H9 (cell line): ENCODE measurements around the gene ZSWIM3. TPM values are rescaled to one million over a fixed set of nuclear protein-coding genes. Genes with fewer than 3 reads are reported as not detected.
A peak's percentile ranks its signal among the peaks of the same experiment; 100 is the strongest.

Experiments used
- DNase-seq: peaks from one replicate; pipeline ENCODE4 v3.0.0-alpha.2; 2017
- H2AFZ ChIP-seq: one replicate; pipeline ENCODE4 v1.6.1; 2013; ENCODE audit warnings: mild to moderate bottlenecking, low read length, control low read depth, moderate library complexity
- H2AK5ac ChIP-seq: 2 replicates; pipeline ENCODE4 v1.6.1; 2013; ENCODE audit warnings: low read length, control low read depth, mixed read lengths; ENCODE audit not compliant: insufficient read length
- H2BK120ac ChIP-seq: one replicate; pipeline ENCODE4 v1.6.1; 2013; ENCODE audit warnings: low read depth, mild to moderate bottlenecking, low read length, control low read depth, inconsistent platforms; ENCODE audit not compliant: poor library complexity, severe bottlenecking
- H2BK12ac ChIP-seq: 2 replicates; pipeline ENCODE4 v1.6.1; 2013; ENCODE audit warnings: low read length, control low read depth, mixed read lengths, low read depth; ENCODE audit not compliant: insufficient read length
- H2BK15ac ChIP-seq: 2 replicates; pipeline ENCODE4 v1.6.1; 2013; ENCODE audit warnings: low read depth, low read length, control low read depth
- H2BK20ac ChIP-seq: one replicate; pipeline ENCODE4 v1.6.1; 2013; ENCODE audit warnings: low read depth, mild to moderate bottlenecking, low read length, control low read depth, inconsistent platforms; ENCODE audit not compliant: poor library complexity, severe bottlenecking
- H2BK5ac ChIP-seq: 2 replicates; pipeline ENCODE4 v1.6.1; 2013; ENCODE audit warnings: low read length, control low read depth, mixed read lengths; ENCODE audit not compliant: insufficient read length
- H3K14ac ChIP-seq: 2 replicates; pipeline ENCODE4 v1.6.1; 2013; ENCODE audit warnings: low read length, control low read depth; ENCODE audit not compliant: insufficient read depth
- H3K18ac ChIP-seq: 2 replicates; pipeline ENCODE4 v1.6.1; 2013; ENCODE audit warnings: low read depth, mild to moderate bottlenecking, mixed read lengths, low read length, control low read depth; ENCODE audit not compliant: insufficient read length
- H3K23ac ChIP-seq: 2 replicates; pipeline ENCODE4 v1.6.1; 2013; ENCODE audit warnings: low read length, control low read depth, mixed read lengths, low read depth; ENCODE audit not compliant: insufficient read length
- H3K23me2 ChIP-seq: 2 replicates; pipeline ENCODE4 v1.6.1; 2013; ENCODE audit warnings: low read depth, mild to moderate bottlenecking, mixed read lengths, low read length, control low read depth; ENCODE audit not compliant: insufficient read length, poor library complexity, severe bottlenecking
- H3K27ac ChIP-seq: 2 replicates; pipeline ENCODE4 v1.5.1; 2013; ENCODE audit warnings: low read length, control low read depth, mixed read lengths, low read depth; ENCODE audit not compliant: insufficient read length
- H3K27me3 ChIP-seq: 2 replicates; pipeline ENCODE4 v1.6.1; 2013; ENCODE audit warnings: low read length, control low read depth, inconsistent platforms; ENCODE audit not compliant: insufficient read depth
- H3K4ac ChIP-seq: 2 replicates; pipeline ENCODE4 v1.6.1; 2013; ENCODE audit warnings: low read depth, mild to moderate bottlenecking, control low read depth, inconsistent platforms, low read length, moderate library complexity
- H3K4me1 ChIP-seq: 2 replicates; pipeline ENCODE4 v1.6.1; 2013; ENCODE audit warnings: low read length, control low read depth, inconsistent platforms; ENCODE audit not compliant: insufficient read depth
- H3K4me2 ChIP-seq: 2 replicates; pipeline ENCODE4 v1.6.1; 2013; ENCODE audit warnings: low read length, control low read depth, mixed read lengths; ENCODE audit not compliant: insufficient read length, insufficient read depth
- H3K56ac ChIP-seq: 2 replicates; pipeline ENCODE4 v1.6.1; 2013; ENCODE audit warnings: low read depth, mild to moderate bottlenecking, mixed read lengths, low read length, control low read depth; ENCODE audit not compliant: insufficient read length
- H3K79me1 ChIP-seq: 2 replicates; pipeline ENCODE4 v1.6.1; 2013; ENCODE audit warnings: low read depth, mild to moderate bottlenecking, moderate library complexity, low read length, control low read depth, inconsistent platforms; ENCODE audit not compliant: insufficient read depth, poor library complexity, severe bottlenecking
- H3K79me2 ChIP-seq: 2 replicates; pipeline ENCODE4 v1.6.1; 2013; ENCODE audit warnings: low read length, control low read depth, inconsistent platforms; ENCODE audit not compliant: insufficient read depth
- H3K9ac ChIP-seq: 2 replicates; pipeline ENCODE4 v1.6.1; 2013; ENCODE audit warnings: low read length, control low read depth, mixed read lengths; ENCODE audit not compliant: insufficient read length; ENCODE audit errors: extremely low read depth
- H3K9me3 ChIP-seq: one replicate; pipeline ENCODE4 v1.6.1; 2013; ENCODE audit warnings: low read depth, low read length, inconsistent platforms; ENCODE audit not compliant: control insufficient read depth
- H3T11ph ChIP-seq: one replicate; pipeline ENCODE4 v1.6.1; 2013; ENCODE audit warnings: mild to moderate bottlenecking, low read length, control low read depth, inconsistent platforms
- H4K20me1 ChIP-seq: one replicate; pipeline ENCODE4 v1.6.1; 2013; ENCODE audit not compliant: control insufficient read depth, insufficient read length, insufficient read depth
- H4K5ac ChIP-seq: 2 replicates; pipeline ENCODE4 v1.6.1; 2013; ENCODE audit warnings: low read depth, mild to moderate bottlenecking, mixed read lengths, low read length, control low read depth; ENCODE audit not compliant: insufficient read length
- H4K8ac ChIP-seq: replicated peaks from 2 replicates; pipeline ENCODE4 v1.6.1; 2013; ENCODE audit warnings: low read length, control low read depth, mixed read lengths, low read depth; ENCODE audit not compliant: insufficient read length
- H4K91ac ChIP-seq: 2 replicates; pipeline ENCODE4 v1.6.1; 2013; ENCODE audit warnings: low read depth, mild to moderate bottlenecking, moderate library complexity, mixed read lengths, low read length, control low read depth; ENCODE audit not compliant: insufficient read length
- H3K27ac Mint-ChIP-seq, 3 experiments: 2 replicates in 2 of 3; 3 replicates in 1 of 3; pipeline ENCODE4 v1.8.0; 2020 to 2021; ENCODE audit warnings: mixed read lengths in 3 of 3, mild to moderate bottlenecking in 1 of 3, moderate library complexity in 1 of 3
- H3K27me3 Mint-ChIP-seq: 2 replicates; pipeline ENCODE4 v1.8.0; 2021; ENCODE audit warnings: low read depth, mild to moderate bottlenecking, moderate library complexity, mixed read lengths
- H3K36me3 Mint-ChIP-seq, 3 experiments: 2 replicates in 2 of 3; 3 replicates in 1 of 3; pipeline ENCODE4 v1.8.0; 2020 to 2021; ENCODE audit warnings: low read depth in 3 of 3, mixed read lengths in 3 of 3; ENCODE audit not compliant: insufficient read depth in 1 of 3
- H3K4me1 Mint-ChIP-seq, 2 experiments: 2 replicates each; pipeline ENCODE4 v1.8.0; 2020; ENCODE audit warnings: mixed read lengths in 2 of 2
- H3K4me3 Mint-ChIP-seq, 2 experiments: 2 replicates in 1 of 2; 3 replicates in 1 of 2; pipeline ENCODE4 v1.8.0; 2020 to 2021; ENCODE audit warnings: mild to moderate bottlenecking in 2 of 2, mixed read lengths in 2 of 2, moderate library complexity in 1 of 2
- H3K9me3 Mint-ChIP-seq, 2 experiments: 2 replicates in 1 of 2; 3 replicates in 1 of 2; pipeline ENCODE4 v1.8.0; 2020; ENCODE audit warnings: mild to moderate bottlenecking in 2 of 2, mixed read lengths in 2 of 2, moderate library complexity in 1 of 2
- CTCF ChIP-seq: fragments of 200-600 bp; sonication (generic); conservative IDR thresholded peaks from 3 replicates; pipeline ENCODE4 v1.8.0; 2021; ENCODE audit warnings: antibody characterized with exemption, mild to moderate bottlenecking
- WGBS: extraction: QIAGEN DNeasy Blood & Tissue Kit; methylation state at CpG from one replicate; pipeline ENCODE4 v1.1.7; 2013; ENCODE audit warnings: missing lambda C conversion rate, low lambda C conversion rate, mixed read lengths; ENCODE audit not compliant: insufficient read length; ENCODE audit errors: extremely low coverage; 5-methylcytosine and 5-hydroxymethylcytosine counted together
- total RNA-seq: library from RNA; stranded (reverse); gene quantifications from 2 replicates; pipeline ENCODE4 v1.2.1, GENCODE V29; 2021

Gene ZSWIM3
- total RNA-seq, 1 experiment from 2014 or later, result 8.0 TPM

GRCh38 chr20:45818239-45818638 lies 39.2 kb upstream of the ZSWIM3 start:
- Histone ChIP-seq H3K23ac (no peak overlapping the region), H2BK12ac (no peak overlapping the region), H3K4me1 (no peaks in the 10 kb centered on the region), H3K56ac (no peak overlapping the region), H3K79me2 (peaks cover 6% of the 10 kb centered on the region; the same call in 1 of the 2 replicates), H3K23me2 (peaks cover 6% of the 10 kb centered on the region), H2BK20ac (no peak overlapping the region), H3K9ac (no peak overlapping the region), H3K27ac (no peak overlapping the region), H2BK120ac (no peak overlapping the region), H3K14ac (no peak overlapping the region), H2BK5ac (no peak overlapping the region), H3K4ac (no peak overlapping the region), H3K27me3 (no peaks in the 10 kb centered on the region; the same call in 1 of the 2 replicates), H2BK15ac (no peak overlapping the region), H2AFZ (no peak overlapping the region), H4K8ac (no peak overlapping the region), H4K20me1 (no peaks in the 10 kb centered on the region), H2AK5ac (no peak overlapping the region), H4K91ac (no peak overlapping the region), H3K4me2 (no peak overlapping the region), H3T11ph (no peak overlapping the region), H3K79me1 (peaks cover 3% of the 10 kb centered on the region), H3K18ac (no peak overlapping the region), H3K9me3 (no peaks in the 10 kb centered on the region), H4K5ac (no peak overlapping the region)
- no peak for DNase-seq
- Mint-ChIP-seq H3K36me3 (peaks cover 25 to 37% (median 33%) of the 10 kb centered on the region in 3 experiments), H3K4me1 (peaks cover 13 to 21% of the 10 kb centered on the region in 2 experiments), H3K27ac (peak overlapping the region in 2 of 3 experiments; percentile 3 to 93; a peak in 2 of 7 replicates), H3K27me3 (peaks cover 10% of the 10 kb centered on the region), H3K4me3 (no peak overlapping the region), H3K9me3 (no peaks in the 10 kb centered on the region; a peak in 1 of 5 replicates)
- no peak for TF ChIP-seq CTCF
- WGBS, result no CpG with 5 or more reads among the region's 3 CpGs
